RCC 7860 (cell line): ENCODE measurements around the gene CHST15.
A peak's percentile ranks its signal among the peaks of the same experiment; 100 is the strongest.

Source experiments
- DNase-seq: peaks from one replicate; pipeline ENCODE4 v3.0.0-alpha.2; 2015; ENCODE audit warnings: low spot score
- FAIRE-seq: peaks from 2 replicates; lab custom pipeline; 2012; peaks lifted over from hg19 to GRCh38; lab: Jason Lieb, UNC

CHST15 gene

DNA sequence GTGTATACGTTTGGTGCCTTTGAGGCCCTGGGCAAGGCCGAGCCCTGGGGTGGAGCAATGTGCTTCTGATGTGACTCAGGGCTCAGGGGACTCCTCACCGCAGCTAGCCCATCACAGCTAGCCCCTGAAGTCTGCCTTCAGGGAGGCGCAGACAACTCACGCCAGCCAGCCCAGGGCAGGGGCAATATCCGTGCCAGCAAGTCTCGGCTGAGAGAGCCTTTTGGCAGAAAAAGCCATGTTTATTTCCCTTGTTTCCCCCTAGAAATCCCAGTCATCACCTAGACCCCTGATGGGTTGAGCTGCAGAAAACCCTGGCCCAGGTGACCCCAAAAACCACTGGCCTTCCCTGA lies 90.4 kb downstream of the CHST15 start:
- FAIRE-seq (no peak), DNase-seq (no peak)

GRCh38 chr10:124002391-124003069 lies 90.9 kb downstream of the CHST15 start:
- no peak for FAIRE-seq
- no peak for DNase-seq

DNA sequence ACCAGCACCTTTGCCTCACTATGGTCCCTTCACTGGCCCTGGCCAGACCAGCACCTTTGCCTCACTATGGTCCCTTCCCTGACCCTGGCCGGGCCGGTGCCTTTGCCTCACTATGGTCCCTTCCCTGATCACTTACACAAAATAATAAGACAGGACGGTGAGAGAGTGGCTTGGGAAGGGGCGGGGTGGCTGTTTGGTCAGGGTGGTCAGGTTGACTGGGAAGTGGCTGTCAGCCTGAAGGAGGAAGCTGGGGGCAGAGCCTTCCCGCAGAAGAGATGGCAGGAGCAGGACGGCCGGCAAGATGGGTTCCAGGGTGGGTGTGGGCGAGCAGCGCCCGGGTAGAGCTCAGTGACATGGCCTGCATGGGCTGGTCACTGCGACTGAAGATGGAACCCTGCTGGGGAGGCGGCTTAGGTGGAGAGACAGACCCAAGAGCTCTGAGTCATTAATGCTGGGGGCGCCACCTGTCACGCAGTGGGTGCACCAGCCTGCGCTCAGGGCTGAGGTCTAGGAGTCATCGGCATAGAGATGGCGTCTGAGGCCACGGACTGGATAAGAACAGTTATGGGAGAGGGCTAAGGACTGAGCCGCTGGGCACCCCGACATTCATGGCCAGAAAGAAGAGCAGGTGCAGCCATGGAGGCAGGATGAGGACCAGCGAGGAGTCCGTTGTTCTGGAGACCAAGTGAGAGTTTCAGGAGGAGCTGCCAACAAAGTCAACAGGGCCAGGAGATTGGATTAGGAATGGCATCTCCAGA lies 91.8 kb downstream of the CHST15 start:
- DNase-seq = no peak
- FAIRE-seq = no peak

DNA sequence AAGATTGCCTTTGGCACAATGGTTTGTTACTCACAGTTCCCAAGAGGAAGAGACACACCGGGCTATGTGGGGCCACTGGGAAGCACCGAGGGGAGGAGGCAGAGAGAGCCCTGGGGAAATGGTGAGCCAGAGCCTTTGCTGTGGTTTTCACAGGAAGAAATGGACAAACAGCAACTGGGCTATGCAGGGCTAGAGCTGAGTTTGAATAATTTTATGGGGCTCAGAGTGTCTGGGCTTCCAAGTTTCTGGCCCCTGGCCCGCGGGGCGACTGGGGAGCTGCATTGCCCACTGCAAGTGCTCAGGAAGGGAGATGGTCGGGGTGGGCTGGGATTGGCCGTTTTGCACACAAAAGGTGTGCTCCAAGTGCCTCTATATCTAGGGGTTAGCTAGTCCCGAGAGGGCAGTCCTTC lies 92.6 kb downstream of the CHST15 start:
- FAIRE-seq (no peak), DNase-seq (no peak)

DNA sequence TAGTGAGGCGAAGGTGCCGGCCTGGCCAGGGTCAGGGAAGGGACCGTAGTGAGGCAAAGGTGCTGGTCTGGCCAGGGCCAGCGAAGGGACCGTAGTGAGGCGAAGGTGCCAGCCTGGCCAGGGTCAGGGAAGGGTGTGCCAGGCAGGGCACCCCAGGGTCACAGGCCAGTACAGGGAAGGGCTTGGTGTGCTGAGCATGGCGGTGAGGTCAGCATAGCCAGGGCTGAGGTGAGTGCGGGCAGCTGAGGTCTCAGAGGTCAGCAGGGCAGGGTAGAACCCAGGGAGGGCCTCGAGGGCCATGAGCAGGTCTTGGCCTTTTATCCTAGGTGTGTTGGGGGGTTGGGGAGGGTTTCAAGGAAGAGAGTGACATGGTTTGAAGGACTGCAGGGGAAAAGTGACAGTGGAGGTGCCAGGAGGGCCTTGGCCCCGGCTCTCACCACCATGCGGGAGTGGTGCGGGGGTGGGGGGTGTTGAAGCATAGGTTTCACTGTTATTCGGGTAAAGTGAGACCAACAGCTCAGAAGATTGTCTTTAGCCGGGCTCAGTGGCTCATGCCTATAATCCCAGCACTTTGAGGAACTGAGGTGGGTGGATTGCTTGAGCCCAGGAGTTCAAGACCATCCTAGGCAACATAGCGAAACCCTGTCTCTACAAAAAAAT lies 93.3 kb downstream of the CHST15 start:
- no peak for FAIRE-seq
- DNase-seq = no peak

DNA sequence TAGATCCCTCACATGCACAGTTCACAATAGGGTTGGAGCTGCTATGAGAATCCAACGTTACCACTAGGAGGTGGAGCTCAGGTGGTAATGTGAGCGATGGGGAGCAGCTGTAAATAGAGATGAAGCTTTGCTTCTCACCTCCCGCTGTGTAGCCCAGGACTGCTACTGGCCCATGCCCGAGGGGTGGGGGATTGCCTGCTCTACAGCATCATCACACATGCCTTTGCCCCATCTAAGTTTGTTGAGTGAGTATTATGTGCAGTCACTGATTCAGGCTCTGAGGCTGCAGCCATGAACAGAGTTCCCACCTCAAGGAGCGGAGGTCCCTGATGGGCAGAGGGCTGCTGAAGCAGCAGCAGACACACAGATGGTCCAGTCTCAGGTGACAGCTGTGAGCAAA lies 94.1 kb downstream of the CHST15 start:
- DNase-seq = no peak

GRCh38 chr10:123998197-123999141 lies 94.9 kb downstream of the CHST15 start:
- FAIRE-seq = no peak
- DNase-seq = no peak

More for the DNA sequence above, 94.1 kb downstream of the CHST15 start:
- no peak for FAIRE-seq

- peak; percentile 97 for DNase-seq
- FAIRE-seq = peak; percentile 98
Measured at GRCh38 chr10:123997486-123998196, 95.8 kb downstream of the CHST15 start.

DNA sequence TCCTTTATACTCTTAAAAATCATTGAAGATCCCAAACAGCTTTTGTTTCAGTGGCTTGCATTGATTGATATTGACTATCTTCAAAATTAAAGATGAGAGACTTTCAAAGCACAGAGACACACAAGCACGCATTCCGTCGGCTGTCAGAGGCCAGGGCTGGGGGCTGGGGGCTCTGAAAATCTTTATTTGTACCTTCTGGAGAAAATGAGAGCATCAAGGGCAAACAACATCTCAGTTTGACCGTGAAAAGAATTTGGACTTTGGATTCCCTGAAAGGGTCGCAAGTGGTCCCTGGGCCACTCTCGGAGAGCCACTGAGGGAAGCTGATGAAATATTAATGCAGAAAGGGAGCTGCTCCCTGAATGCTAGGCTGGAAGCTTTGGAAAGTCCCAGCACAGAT lies 96.4 kb downstream of the CHST15 start:
- FAIRE-seq (no peak), DNase-seq (no peak)

DNA sequence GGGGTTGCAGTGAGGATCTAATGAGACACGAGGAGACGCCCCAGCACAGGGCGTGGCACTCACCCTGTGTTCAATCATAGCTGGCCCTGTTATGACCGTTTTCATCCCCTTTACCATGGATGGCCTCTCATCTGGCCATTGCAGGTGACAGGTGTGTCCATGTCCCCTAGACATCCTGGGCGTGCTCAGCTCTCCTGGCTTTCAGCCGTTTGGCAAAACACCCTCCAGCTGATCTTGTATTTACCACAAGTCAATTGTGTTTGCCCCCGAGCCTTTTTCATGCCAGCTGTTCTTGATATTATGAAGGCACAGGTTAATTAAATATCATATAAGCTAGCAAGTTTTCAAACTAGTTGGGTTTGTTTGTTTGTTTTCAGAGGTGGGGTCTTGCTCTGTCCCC lies 97.1 kb downstream of the CHST15 start:
- DNase-seq (no peak), FAIRE-seq (no peak)

- DNase-seq (peak; percentile 86), FAIRE-seq (peak; percentile 51)
Measured at GRCh38 chr10:123995461-123996131, 97.8 kb downstream of the CHST15 start.

GRCh38 chr10:123995082-123995460 lies 98.3 kb downstream of the CHST15 start:
- DNase-seq = peak; percentile 17
- no peak for FAIRE-seq

- FAIRE-seq = no peak
- peak; percentile 70 for DNase-seq
Measured at GRCh38 chr10:123994417-123995081, 98.8 kb downstream of the CHST15 start.

GRCh38 chr10:123993534-123994416 lies 99.6 kb downstream of the CHST15 start:
- DNase-seq = no peak
- FAIRE-seq = no peak

DNA sequence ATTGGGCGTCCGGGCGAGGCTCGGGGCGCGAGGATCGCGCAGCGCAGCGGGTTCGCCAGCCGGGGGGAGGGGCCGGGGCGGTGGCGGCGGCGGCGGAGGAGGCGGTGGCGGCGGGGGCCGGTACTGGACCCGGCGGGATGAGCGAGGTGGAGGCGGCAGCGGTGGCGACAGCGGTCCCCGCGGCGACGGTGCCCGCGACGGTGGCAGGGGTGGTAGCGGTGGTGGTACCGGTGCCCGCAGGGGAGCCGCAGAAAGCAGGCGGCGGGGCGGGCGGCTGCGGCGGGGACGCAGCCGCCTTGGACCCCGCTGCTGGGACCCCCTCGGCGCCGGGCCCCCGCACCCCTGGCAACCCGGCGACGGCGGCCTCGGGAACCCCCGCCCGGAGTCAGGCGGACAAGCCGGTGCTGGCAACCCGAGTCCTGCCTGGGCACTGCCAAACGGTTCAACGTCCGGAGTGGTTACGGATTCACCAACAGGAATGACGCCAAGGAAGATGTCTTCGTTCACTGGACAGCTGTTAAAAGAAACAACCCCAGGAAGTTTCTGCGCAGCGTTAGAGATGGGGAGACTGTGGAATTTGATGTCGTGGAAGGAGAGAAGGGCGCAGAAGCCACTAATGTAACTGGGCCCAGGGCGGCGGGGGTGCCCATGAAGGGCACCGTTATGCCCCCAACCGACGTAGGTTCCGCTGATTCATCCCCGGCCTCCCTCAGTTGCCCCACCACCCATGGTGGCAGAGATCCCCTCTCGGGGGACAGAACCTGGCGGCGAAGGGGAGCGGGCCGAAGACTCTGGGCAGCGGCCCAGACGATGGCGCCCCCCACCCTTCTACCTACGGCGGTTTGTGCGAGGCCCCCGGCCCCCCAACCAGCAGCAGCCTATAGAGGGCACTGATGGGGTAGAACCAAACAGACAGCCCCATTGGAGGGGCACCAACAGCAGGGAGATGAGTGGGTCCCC lies 101.5 kb downstream of the CHST15 start:
- DNase-seq = no peak
- no peak for FAIRE-seq

GRCh38 chr10:123990889-123991288 lies 102.5 kb downstream of the CHST15 start:
- no peak for FAIRE-seq
- no peak for DNase-seq

GRCh38 chr10:123988694-123989093 lies 104.7 kb downstream of the CHST15 start:
- FAIRE-seq (no peak), DNase-seq (no peak)
